Measurements from ENCODE around the gene PPFIBP2.
A peak's percentile ranks its signal among the peaks of the same experiment; 100 is the strongest.
"Not testable (repeated sequence)": the region's sequence is repeated elsewhere in the genome, so short reads cannot be mapped to it uniquely, and the experiment has no call there.

Gene PPFIBP2

DNA sequence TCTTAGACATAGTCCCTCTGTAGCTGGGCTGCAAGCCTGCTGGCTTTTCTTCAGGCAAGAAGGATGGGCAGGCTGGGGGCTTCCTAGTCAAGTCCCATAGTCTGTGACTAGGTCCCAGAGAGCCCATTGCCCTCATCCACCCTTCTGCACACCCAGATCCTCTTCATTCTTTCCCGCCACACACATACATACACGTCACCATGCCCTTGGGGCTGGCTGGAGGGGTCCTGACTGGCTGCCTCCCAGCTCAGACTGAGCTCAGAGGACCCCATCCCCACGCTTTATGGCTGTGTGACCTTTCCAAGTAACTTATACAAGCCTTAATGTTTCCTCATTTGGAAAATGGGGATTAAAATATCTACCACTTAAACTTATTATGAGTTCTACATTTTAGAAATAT is 13.5 kb upstream of the PPFIBP2 start:
- DNase-seq = no peak

DNA sequence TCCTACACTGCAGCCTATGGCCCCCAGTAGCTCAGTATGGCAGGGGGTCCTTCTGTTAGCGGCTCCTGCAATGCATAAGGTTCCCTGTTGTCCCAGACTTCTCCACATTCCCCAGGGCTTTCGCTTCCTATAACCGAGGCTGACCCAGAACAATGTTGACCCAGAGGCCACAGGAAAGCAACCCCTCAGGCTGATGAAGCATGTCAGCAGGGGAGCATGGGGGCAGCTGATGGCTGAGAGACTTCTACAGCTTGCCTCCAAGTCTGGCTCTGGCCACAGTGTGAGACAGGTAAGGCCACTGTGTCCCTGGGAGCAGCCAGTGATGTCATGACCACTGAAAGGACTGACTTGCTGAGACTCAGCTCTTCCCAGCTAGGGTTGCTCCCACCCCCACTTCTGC is 12.5 kb upstream of the PPFIBP2 start:
- DNase-seq = no peak

- no peak for DNase-seq
Measured at GRCh38 chr11:7501894-7502293, 11.9 kb upstream of the PPFIBP2 start.

DNA sequence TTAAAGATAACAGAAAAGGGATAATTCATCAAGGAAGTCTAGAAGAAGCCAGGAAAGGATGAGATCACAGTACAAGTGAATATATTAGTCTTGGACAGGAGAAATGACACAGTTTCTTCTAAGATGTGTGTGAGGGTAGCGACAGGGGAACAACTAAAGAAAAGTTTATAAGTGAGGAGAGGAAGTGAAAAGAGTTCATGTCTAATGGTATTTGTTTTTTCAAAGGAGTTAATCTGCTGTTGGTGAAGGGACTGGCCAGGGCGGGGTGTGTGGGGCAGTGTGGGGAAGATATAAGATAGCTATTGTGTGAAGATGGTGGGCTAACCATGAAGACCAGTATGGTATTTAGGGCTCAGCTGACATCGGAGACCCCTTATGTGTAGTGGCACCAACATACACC is 7.6 kb upstream of the PPFIBP2 start:
- DNase-seq = no peak

DNA sequence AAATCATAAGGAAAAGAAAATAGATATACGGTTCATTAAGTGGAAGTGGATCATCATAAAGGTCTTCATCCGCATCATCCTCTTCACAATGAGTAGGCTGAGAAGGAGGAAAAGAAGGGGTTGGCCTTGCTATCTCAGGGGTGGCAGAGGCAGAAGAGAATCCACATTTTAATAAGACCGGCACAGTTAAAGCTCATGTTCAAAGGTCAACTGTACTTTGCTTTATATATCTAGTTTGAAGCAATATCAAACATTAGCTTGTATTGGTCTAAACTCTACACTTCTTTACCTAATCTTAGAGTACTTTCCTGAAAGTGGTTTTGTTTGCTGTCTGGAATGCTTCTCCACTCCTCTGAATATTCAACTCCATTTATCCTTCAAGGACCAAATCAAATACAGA is 5.7 kb upstream of the PPFIBP2 start:
- DNase-seq = no peak

DNA sequence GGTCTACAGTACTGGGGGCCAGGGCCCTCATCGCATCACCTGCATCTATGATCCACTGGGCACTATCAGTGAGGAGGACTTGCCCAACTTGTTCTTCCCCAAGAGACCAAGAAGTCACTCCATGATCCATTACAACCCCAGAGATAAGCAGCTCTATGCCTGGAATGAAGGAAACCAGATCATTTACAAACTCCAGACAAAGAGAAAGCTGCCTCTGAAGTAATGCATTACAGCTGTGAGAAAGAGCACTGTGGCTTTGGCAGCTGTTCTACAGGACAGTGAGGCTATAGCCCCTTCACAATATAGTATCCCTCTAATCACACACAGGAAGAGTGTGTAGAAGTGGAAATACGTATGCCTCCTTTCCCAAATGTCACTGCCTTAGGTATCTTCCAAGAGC is 3.8 kb upstream of the PPFIBP2 start:
- DNase-seq = no peak

DNA sequence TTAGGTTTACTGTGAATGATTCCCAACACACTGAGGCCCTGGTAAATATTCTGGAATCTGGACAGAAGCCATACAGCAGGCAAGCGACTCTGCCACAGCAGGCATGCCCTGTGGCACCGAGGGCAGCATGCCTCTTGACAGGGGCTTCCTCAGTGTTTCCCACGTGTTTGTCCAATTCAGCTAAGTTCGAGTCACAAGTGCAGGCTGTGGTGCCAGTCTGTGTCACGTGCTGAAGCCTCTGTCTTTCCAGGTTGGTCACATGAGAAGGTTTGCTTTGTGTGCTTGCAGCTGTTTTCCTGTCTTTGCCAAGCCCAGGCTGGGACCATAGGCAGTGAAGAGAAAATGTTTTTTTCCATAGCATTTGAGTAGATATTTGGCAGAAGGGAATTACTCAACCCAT is 2.4 kb upstream of the PPFIBP2 start:
- DNase-seq = no peak

- DNase-seq = no peak
Measured at GRCh38 chr11:7512525-7513233, 1.1 kb upstream of the PPFIBP2 start.

DNA sequence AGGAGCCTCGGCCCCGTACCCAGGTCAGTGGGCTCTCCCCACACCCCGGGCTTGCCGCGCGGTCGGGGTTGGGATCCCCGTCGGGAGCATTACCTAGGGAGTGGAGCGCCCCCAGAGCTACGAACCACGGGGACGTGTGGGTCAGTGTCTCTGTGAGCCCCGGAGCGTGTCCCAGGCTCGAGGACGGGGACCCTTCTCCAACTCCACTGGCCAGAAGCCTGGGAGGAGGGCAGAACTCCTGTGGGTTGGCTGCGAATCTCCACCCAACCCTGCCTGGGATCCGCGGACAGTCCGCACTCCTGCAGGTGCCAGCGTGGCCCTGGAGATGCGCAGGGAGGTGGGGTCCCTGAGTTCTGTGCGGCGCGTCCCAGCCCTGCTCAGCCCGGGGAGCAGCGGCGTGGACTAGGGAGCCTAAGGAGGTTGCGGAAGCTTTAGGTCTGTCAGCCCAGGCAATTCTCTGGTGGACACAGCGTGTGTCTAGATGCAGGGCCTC is 346 bp downstream of the PPFIBP2 start:
- DNase-seq = peak; percentile 43

DNA sequence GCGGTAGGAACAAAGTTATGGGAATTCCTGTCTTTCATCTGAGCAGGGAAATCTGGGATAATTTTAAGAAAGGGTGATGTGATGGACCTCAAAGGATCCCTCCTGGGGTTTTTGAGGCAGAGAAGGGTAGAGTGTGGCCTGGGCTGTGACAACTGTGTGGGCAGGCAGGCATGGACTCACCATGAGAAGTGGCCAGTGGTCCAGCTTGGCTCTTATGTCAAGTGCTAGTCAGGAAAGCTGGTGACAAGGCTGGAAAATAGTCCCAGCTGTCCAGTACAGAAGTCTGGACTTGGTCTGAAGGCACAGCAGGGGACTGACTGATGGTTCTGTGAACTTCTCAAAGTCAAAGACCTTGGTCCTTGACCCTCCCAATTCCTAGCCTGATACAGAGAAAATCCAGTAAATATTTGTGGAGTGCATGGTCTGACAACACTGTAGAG is 1.7 kb downstream of the PPFIBP2 start:
- no peak for DNase-seq

GRCh38 chr11:7516475-7516874 is 2.7 kb downstream of the PPFIBP2 start:
- no peak for DNase-seq

- not testable (repeated sequence) for DNase-seq
Measured at GRCh38 chr11:7517743-7518142, 3.9 kb downstream of the PPFIBP2 start.

DNA sequence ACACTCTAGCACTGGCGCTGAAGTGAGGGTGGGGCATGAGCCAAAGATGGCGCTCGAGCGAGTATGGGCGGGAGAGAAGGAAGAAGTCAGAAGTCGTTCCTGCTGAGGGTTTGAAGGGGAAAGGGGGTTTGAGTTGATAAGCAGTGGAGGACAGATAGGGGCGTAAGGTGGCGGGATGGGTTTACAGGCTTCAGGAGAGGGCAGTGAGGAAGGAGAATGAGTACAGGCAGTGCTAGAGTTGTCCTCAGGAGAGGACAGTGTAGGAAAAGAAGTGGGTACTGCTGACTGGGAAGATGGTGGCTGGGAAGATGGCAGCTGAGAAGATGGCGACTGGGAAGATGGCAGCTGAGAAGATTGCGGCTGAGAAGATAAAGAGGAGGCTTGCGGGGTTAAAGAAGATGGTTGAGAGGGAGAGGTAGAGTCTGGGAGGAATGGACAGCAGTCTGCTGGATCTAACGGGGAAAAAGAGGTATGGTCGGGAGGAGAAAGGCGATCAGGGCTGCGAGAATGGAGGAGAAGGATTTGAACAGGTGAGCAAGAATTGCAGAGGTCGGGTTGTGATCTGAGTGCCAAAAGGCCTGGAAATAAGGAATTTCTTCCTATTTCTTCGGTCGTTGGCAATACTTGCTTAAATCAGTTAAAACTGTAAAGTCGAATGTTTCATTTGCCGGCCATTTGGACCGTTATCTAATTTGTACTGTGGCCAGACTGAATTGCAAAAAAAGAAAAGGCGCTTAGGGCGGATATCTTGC is 5.2 kb downstream of the PPFIBP2 start:
- DNase-seq = no peak

GRCh38 chr11:7520011-7520942 is 6.5 kb downstream of the PPFIBP2 start:
- DNase-seq = no peak

DNA sequence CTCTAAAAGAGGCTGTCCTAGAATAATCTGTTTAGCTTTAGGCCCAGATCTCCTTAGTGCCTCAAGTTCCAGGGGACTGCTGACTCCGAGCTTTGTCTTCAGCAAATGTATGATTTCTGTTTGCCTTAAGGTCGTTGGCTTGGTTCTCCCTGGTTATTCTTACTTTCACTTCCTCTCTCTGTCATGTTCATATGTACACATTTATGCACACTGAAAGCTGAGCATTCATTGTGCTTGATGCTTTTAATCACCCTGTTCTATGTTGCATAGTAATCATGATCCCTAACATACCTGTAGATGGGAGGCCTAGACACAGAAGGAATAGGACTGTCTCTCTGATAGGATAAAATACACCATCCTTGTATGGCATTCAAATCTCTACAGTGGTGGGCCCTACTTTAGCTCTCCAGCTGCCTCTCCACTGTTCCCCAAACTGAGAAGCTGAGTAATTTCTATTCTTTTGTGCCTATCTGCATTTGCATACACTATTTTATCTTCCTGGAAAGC is 7.2 kb downstream of the PPFIBP2 start:
- no peak for DNase-seq

DNA sequence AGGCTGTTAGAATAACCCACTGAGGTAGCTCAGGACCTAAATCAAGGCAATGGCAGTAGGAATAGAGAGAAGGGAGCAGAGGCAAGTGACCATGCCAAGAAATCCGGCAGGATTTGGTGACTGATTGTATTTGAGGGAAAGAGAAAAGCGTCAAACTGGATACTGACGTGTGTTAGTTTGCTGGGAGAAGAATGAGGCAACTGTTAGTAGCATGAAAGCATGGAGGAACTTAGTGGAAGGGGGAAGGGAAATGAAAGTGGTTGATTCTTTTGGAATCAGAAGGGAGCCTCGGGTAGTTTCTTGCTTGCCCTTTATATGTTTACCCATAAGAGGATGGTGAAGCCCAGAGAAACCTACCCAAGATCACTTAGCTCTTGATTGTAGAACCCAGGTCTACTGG is 8.3 kb downstream of the PPFIBP2 start:
- DNase-seq = no peak

DNA sequence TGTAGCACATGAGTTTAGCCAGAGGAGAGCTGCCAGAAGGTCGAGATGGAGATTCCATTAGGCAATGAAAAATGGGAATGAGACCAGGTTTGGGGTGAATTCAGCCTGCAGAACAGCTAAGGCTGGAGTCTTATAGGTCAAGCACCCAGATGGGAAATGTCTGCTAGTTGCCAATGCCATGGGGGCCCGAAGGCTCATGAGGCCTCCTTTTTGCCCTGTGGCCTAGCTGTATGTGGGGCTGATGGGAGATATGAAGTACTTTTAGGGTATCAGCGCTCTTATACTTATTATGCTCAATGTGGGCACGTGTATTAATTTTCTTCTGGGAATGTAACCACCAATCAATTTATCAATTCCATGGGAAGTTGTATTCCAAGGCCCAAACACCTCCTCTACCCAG is 8.7 kb downstream of the PPFIBP2 start:
- DNase-seq = no peak

- no peak for DNase-seq
Measured at GRCh38 chr11:7523416-7524210, 9.8 kb downstream of the PPFIBP2 start.

DNA sequence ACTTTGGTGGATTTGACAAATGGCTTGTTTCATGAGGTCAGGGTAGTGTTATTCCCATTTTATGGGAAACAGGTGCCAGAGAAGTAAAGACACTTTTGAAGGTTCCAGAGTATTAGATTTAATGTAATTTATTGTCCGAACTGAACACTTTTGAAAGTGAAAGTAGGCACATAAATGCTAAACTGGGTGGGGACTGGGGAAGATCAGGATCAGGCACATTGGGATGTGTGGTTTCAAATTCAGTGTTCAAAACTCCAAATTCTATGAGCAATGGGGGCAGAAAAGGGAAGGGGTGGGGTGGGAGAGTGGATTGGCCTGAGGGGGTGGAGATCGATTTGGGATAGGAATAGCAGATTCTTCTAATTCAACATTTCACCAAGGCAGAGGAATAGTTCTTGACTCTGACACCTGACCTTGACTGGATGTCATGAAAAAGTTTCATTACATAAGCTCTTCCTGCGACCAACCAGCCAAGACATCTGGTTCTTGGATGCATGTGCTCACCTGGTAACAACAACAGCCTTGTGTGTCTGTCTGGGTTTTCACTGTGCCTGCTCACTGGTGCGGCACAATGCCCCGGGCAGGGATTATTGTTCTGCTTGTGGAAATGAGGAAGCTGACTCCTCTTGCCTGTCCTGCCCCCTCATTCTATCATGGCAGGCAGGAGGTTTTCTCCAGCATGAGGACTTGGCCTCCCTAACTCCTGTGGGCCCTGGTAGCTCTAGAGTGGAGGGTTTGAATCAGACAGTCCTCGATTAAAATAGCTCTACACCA is 10.8 kb downstream of the PPFIBP2 start:
- no peak for DNase-seq

DNA sequence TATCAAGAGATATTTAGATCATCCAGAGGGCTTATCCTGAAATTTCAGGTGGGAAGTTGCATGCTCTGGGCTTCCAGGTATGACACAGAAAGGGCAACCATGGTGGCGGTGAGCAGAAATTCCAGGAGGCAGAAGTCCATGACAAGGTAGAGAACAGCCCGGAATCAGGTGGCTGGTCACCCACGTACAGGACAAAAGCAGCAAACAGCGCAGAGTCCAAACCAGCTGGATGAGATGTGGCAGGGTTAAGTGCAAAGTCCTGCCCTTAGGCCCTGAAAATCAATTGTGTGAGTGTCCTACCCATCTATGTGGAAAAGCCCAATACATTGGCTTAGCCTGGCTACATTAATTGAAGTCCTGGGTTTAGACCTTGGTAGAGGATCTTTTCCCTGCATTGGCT is 11.6 kb downstream of the PPFIBP2 start:
- DNase-seq = no peak

DNA sequence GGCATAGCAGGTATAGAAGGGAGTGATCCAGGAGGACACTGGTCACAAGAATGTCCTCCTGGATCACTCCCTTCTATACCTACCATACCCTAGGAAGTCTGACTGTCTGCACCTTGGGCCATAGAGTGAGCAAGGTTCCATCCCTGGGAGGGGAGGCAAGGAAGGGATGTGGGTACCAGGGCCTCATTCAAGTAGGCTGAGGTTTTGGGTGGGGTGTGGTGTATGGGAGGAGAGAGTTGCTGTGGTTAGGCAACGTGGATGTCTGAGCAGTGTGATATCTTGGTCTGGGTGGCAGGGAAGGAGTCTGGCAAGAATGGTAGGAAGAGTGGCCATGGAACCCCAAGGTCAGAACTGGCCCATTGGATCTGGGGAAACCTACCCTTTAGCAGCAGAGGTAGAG is 13.2 kb downstream of the PPFIBP2 start:
- peak; percentile 40 for DNase-seq
